Mesodermal cell (in vitro differentiated cells): ENCODE results near the gene MRNIP.

ENCODE experiments used
- H3K27ac ChIP-seq: 2 replicates; pipeline ENCODE4 v1.7.0; 2013; ENCODE audit warnings: mild to moderate bottlenecking, low read depth, low read length, moderate library complexity; ENCODE audit not compliant: severe bottlenecking
- H3K36me3 ChIP-seq: 2 replicates; pipeline ENCODE4 v1.7.1; 2013; ENCODE audit warnings: mild to moderate bottlenecking, low read length, moderate library complexity; ENCODE audit not compliant: control insufficient read depth, insufficient read depth
- H3K4me1 ChIP-seq: one replicate; pipeline ENCODE4 v1.7.1; 2013; ENCODE audit warnings: mild to moderate bottlenecking, low read length; ENCODE audit not compliant: insufficient read depth, control insufficient read depth, poor library complexity, severe bottlenecking
- H3K4me3 ChIP-seq: 2 replicates; pipeline ENCODE4 v1.7.0; 2013; ENCODE audit warnings: low read length, control low read depth, mild to moderate bottlenecking; ENCODE audit not compliant: insufficient read depth, poor library complexity, severe bottlenecking; ENCODE audit errors: extremely low read depth
- H3K9me3 ChIP-seq: 2 replicates; pipeline ENCODE4 v1.7.1; 2013; ENCODE audit warnings: mild to moderate bottlenecking, low read length, moderate library complexity; ENCODE audit not compliant: control insufficient read depth
- WGBS, 2 experiments: methylation state at CpG; one replicate each; pipeline ENCODE4 v1.1.5; 2013; ENCODE audit warnings: missing lambda C conversion rate in 2 of 2; ENCODE audit not compliant: insufficient coverage in 2 of 2; 5-methylcytosine and 5-hydroxymethylcytosine counted together

Gene MRNIP

GRCh38 chr5:179862296-179862695 lies 3.7 kb upstream of the MRNIP start:
- 90 to 100% methylated on average over 2 of the region's 2 CpGs for WGBS, 2 experiments
- peaks cover 42% of the 10 kb centered on the region for H3K36me3 ChIP-seq
- H3K4me3 ChIP-seq = no peak overlapping the region
- H3K4me1 ChIP-seq = no peaks in the 10 kb centered on the region
- H3K9me3 ChIP-seq = no peaks in the 10 kb centered on the region
- no peak overlapping the region for H3K27ac ChIP-seq

GRCh38 chr5:179860301-179860700 lies 1.7 kb upstream of the MRNIP start:
- Histone ChIP-seq H3K36me3 (peaks cover 29% of the 10 kb centered on the region), H3K27ac (no peak overlapping the region), H3K4me1 (no peaks in the 10 kb centered on the region), H3K9me3 (no peaks in the 10 kb centered on the region), H3K4me3 (no peak overlapping the region)
- 65 to 66% methylated on average over 6 to 9 of the region's 11 CpGs for WGBS, 2 experiments

- peaks cover 17% of the 10 kb centered on the region for H3K36me3 ChIP-seq
- no peaks in the 10 kb centered on the region for H3K9me3 ChIP-seq
- no peak overlapping the region for H3K27ac ChIP-seq
- H3K4me1 ChIP-seq = no peaks in the 10 kb centered on the region
- WGBS, 2 experiments = 1 to 2% methylated on average over 29 of the region's 32 CpGs
- peak overlapping the region; percentile 88 for H3K4me3 ChIP-seq
Observed at GRCh38 chr5:179858241-179858585, 404 bp downstream of the MRNIP start.

- Histone ChIP-seq H3K9me3 (no peaks in the 10 kb centered on the region), H3K36me3 (peaks cover 35% of the 10 kb centered on the region), H3K27ac (no peak overlapping the region), H3K4me1 (no peaks in the 10 kb centered on the region), H3K4me3 (no peak overlapping the region)
- 85 to 98% methylated on average over 6 of the region's 8 CpGs for WGBS, 2 experiments
Observed at GRCh38 chr5:179854356-179854755, 4.3 kb downstream of the MRNIP start.

GRCh38 chr5:179852993-179853547 lies 5.5 kb downstream of the MRNIP start:
- H3K36me3 ChIP-seq = peaks cover 43% of the 10 kb centered on the region
- WGBS, 2 experiments = 91 to 93% methylated on average over 3 to 8 of the region's 8 CpGs
- H3K4me3 ChIP-seq = no peak overlapping the region
- no peaks in the 10 kb centered on the region for H3K4me1 ChIP-seq
- no peaks in the 10 kb centered on the region for H3K9me3 ChIP-seq
- H3K27ac ChIP-seq = no peak overlapping the region

- Histone ChIP-seq H3K27ac (no peak overlapping the region), H3K9me3 (peaks cover 22% of the 10 kb centered on the region), H3K36me3 (peaks cover 75% of the 10 kb centered on the region), H3K4me1 (no peaks in the 10 kb centered on the region), H3K4me3 (no peak overlapping the region)
- WGBS, 2 experiments = 91 to 93% methylated on average over 9 of the region's 9 CpGs
Observed at GRCh38 chr5:179841621-179842020, 17.0 kb downstream of the MRNIP start.

GRCh38 chr5:179840766-179841165 lies 17.9 kb downstream of the MRNIP start:
- 90 to 92% methylated on average over 17 of the region's 17 CpGs for WGBS, 2 experiments
- H3K36me3 ChIP-seq = peaks cover 75% of the 10 kb centered on the region

GRCh38 chr5:179840321-179840720 lies 18.3 kb downstream of the MRNIP start:
- Histone ChIP-seq H3K4me3 (no peak overlapping the region), H3K36me3 (peaks cover 72% of the 10 kb centered on the region), H3K9me3 (peaks cover 10% of the 10 kb centered on the region), H3K27ac (no peak overlapping the region), H3K4me1 (no peaks in the 10 kb centered on the region)
- WGBS, 2 experiments = 95 to 97% methylated on average over 11 of the region's 11 CpGs

More at GRCh38 chr5:179840766-179841165, 17.9 kb downstream of the MRNIP start:
- no peaks in the 10 kb centered on the region for H3K4me1 ChIP-seq
- no peak overlapping the region for H3K27ac ChIP-seq
- peaks cover 13% of the 10 kb centered on the region for H3K9me3 ChIP-seq
- H3K4me3 ChIP-seq = no peak overlapping the region

- H3K4me3 ChIP-seq = no peak overlapping the region
- peaks cover 3% of the 10 kb centered on the region for H3K9me3 ChIP-seq
- 96 to 97% methylated on average over 12 to 13 of the region's 16 CpGs for WGBS, 2 experiments
- peaks cover 65% of the 10 kb centered on the region for H3K36me3 ChIP-seq
- peak overlapping the region; percentile 16 for H3K27ac ChIP-seq
- H3K4me1 ChIP-seq = no peaks in the 10 kb centered on the region
Observed at GRCh38 chr5:179839328-179840256, 19.0 kb downstream of the MRNIP start.

- Histone ChIP-seq H3K9me3 (peaks cover 4% of the 10 kb centered on the region), H3K4me3 (no peak overlapping the region), H3K36me3 (peaks cover 69% of the 10 kb centered on the region), H3K4me1 (no peaks in the 10 kb centered on the region), H3K27ac (no peak overlapping the region)
- WGBS, 2 experiments = 94 to 96% methylated on average over 11 to 14 of the region's 15 CpGs
Observed at GRCh38 chr5:179837076-179838011, 21.3 kb downstream of the MRNIP start.
